RWPE2 (cell line): ENCODE data around the gene RIOK3.

Experiments used
- ATAC-seq: fragments of 200-7000 bp; cut with Tn5 transposase; 3 replicates; pipeline ENCODE4 v1.9.1; 2021; ENCODE audit warnings: low read depth
- DNase-seq: peaks from one replicate; pipeline ENCODE4 v3.0.0-alpha.2; 2020; ENCODE audit warnings: low spot score
- H3K27ac ChIP-seq: fragments of 450-650 bp; 2 replicates; pipeline ENCODE4 v1.5.1; 2017; ENCODE audit warnings: mild to moderate bottlenecking; ENCODE audit not compliant: poor library complexity, severe bottlenecking
- H3K27me3 ChIP-seq: fragments of 250-450 bp; sonication (Bioruptor Pico); 2 replicates; pipeline ENCODE4 v1.5.1; 2021; ENCODE audit warnings: mild to moderate bottlenecking, moderate library complexity; ENCODE audit not compliant: insufficient read depth, poor library complexity, severe bottlenecking
- H3K36me3 ChIP-seq: fragments of 250-450 bp; sonication (Bioruptor Pico); 2 replicates; pipeline ENCODE4 v1.5.1; 2020; ENCODE audit warnings: low read depth, mild to moderate bottlenecking, moderate library complexity
- H3K4me1 ChIP-seq: fragments of 250-450 bp; sonication (Bioruptor Pico); 2 replicates; pipeline ENCODE4 v1.5.1; 2021; ENCODE audit warnings: mild to moderate bottlenecking, moderate library complexity; ENCODE audit not compliant: insufficient read depth, poor library complexity, severe bottlenecking
- H3K4me3 ChIP-seq: fragments of 250-450 bp; sonication (Bioruptor Pico); 2 replicates; pipeline ENCODE4 v1.5.1; 2021; ENCODE audit warnings: mild to moderate bottlenecking, moderate library complexity; ENCODE audit not compliant: severe bottlenecking
- H3K9me3 ChIP-seq: fragments of 250-450 bp; sonication (Bioruptor Pico); 2 replicates; pipeline ENCODE4 v1.5.1; 2021; ENCODE audit warnings: mild to moderate bottlenecking, moderate library complexity; ENCODE audit not compliant: severe bottlenecking
- TF ChIP-seq, protein P1 (sequence below): fragments of 450-650 bp; IDR thresholded peaks from one replicate; pipeline ENCODE4 v1.5.1; 2017; ENCODE audit warnings: mild to moderate bottlenecking, moderate library complexity; ENCODE audit not compliant: poor library complexity, severe bottlenecking

The RIOK3 gene, protein sequence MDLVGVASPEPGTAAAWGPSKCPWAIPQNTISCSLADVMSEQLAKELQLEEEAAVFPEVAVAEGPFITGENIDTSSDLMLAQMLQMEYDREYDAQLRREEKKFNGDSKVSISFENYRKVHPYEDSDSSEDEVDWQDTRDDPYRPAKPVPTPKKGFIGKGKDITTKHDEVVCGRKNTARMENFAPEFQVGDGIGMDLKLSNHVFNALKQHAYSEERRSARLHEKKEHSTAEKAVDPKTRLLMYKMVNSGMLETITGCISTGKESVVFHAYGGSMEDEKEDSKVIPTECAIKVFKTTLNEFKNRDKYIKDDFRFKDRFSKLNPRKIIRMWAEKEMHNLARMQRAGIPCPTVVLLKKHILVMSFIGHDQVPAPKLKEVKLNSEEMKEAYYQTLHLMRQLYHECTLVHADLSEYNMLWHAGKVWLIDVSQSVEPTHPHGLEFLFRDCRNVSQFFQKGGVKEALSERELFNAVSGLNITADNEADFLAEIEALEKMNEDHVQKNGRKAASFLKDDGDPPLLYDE

DNA sequence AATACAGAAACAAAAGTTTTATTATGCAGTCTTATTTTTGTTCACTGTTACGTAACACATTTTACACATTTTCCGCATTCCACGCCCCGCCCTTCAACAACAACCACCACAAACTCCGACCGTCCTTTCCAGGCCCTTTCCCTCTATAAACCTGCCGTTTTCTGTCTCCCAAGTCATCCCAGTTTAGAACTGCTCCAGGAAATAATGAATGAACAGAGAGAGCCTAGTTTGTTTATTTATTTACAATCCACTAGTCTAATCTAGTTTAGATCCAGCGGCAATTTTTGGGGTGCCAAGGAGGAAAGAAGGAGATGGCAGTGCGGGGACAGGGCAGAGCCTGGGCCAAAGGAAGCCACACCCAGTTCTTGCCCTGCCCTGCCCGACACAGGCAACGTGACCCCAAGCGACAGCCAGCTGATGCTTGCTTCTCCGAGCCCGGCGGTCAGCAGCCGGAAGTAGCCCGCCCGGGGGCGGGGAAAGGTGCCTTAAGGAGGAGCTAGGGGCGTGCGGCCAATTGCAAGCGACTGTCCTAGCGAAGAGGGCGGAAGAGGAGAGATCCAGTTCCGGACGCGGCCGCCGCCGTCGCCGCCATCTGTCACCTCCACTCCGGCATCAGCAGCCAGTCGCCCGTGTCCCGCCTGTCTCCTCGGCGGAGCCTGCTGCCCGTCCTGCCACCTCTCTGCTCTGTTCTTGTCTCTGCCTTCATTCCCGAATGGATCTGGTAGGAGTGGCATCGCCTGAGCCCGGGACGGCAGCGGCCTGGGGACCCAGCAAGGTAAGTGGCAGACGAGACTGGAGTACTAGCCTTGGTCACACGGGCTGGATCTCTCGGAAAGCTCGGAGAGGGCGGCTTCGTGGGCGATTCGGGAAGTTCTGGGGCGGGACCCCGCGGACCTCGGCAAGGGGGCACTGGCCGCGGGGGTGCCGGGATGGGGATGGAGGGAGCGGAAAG lies at the start of gene RIOK3:
TSS of gene RIOK3 (plus strand) at position 560 of the 952 bp plus-strand sequence. CDS start at position 713, 153 bp downstream.
- no peaks in the 10 kb centered on the region for H3K27me3 ChIP-seq
- H3K36me3 ChIP-seq: peaks cover 36% of the 10 kb centered on the region
- H3K9me3 ChIP-seq: no peaks in the 10 kb centered on the region
- DNase-seq (peak; percentile 95), ATAC-seq (peak; percentile 92)
- peaks cover 22% of the 10 kb centered on the region for H3K4me1 ChIP-seq
- peak within 1 kb of the TSS; percentile 93 for H3K27ac ChIP-seq
- peak within 1 kb of the TSS; percentile 91 for H3K4me3 ChIP-seq
- TF ChIP-seq, protein P1, sequence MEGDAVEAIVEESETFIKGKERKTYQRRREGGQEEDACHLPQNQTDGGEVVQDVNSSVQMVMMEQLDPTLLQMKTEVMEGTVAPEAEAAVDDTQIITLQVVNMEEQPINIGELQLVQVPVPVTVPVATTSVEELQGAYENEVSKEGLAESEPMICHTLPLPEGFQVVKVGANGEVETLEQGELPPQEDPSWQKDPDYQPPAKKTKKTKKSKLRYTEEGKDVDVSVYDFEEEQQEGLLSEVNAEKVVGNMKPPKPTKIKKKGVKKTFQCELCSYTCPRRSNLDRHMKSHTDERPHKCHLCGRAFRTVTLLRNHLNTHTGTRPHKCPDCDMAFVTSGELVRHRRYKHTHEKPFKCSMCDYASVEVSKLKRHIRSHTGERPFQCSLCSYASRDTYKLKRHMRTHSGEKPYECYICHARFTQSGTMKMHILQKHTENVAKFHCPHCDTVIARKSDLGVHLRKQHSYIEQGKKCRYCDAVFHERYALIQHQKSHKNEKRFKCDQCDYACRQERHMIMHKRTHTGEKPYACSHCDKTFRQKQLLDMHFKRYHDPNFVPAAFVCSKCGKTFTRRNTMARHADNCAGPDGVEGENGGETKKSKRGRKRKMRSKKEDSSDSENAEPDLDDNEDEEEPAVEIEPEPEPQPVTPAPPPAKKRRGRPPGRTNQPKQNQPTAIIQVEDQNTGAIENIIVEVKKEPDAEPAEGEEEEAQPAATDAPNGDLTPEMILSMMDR: no peak

DNA sequence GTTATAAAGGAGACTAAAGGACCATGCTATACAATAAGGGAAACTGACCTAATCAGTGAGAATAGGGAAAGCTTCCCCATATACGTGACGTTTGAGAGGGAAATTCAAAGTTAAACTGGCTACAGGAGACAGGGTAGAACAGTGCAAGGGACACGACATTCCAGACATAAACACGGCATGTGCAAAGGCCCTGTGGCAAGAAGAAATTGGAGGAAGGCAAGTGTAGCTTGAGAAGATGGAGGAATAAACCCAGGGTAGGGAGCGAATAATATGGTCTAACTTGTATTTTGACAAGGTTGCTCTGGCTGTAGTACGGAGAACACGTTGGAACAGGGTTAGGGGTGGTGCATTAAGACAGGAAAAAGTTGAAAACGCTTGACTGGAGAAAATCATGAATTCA lies 49.8 kb upstream of the RIOK3 start:
- no peaks in the 10 kb centered on the region for H3K9me3 ChIP-seq
- DNase-seq (no peak), ATAC-seq (no peak)
- H3K4me3 ChIP-seq: no peak overlapping the region
- H3K36me3 ChIP-seq: no peaks in the 10 kb centered on the region
- H3K27ac ChIP-seq: no peak overlapping the region
- TF ChIP-seq, protein P1: no peak
- H3K4me1 ChIP-seq: peaks cover 5% of the 10 kb centered on the region
- H3K27me3 ChIP-seq: no peaks in the 10 kb centered on the region

DNA sequence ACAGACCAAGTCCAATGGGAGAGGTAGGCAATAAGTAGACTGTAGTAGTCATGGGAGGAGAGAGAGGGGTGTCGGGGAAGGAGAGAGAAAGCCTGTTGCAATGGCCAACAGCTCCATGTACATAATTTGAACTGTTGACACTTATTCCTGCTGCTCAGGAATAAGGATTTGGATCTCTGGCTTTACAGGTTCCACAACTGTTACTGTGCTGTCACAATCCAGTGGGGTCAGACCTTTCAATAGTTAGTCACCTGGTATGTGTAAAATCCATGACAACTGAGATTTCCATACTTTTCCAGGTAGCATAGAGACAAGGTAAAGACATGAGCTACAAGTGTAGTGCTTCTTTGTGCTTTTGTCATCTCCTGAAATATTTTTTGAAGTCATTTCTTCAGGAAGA lies 47.5 kb upstream of the RIOK3 start:
- no peaks in the 10 kb centered on the region for H3K27me3 ChIP-seq
- H3K4me1 ChIP-seq: peaks cover 5% of the 10 kb centered on the region
- no peaks in the 10 kb centered on the region for H3K36me3 ChIP-seq
- ATAC-seq: no peak
- TF ChIP-seq, protein P1: no peak
- no peak overlapping the region for H3K4me3 ChIP-seq
- no peak overlapping the region for H3K27ac ChIP-seq
- H3K9me3 ChIP-seq: no peaks in the 10 kb centered on the region
- no peak for DNase-seq

DNA sequence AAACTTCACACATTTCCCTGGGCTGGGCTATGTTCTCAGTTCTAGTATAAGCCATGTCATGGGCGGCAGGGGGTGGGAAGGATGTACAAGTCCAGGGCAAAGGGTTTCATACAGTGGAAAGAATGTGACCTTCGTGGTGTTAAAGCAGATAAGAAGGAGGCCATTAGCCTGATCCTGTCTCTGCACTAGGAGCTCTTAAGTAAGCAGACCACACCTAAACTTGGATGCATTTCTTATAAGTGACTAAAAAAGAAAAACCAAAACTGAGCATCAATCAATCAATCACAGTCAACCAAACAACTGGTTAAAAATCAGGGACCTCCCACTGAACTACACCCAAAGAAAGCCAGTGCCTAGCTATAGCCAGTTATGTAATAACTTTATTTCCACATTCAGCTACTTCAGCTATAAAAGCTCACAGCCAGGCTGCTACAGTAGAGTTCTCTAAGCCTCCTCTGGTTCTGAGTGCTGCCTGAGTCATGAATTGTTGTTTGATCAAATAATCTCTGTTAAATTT lies 46.8 kb upstream of the RIOK3 start:
- peak; percentile 70 for ATAC-seq
- Histone ChIP-seq H3K36me3 (no peaks in the 10 kb centered on the region), H3K9me3 (no peaks in the 10 kb centered on the region), H3K4me1 (peaks cover 5% of the 10 kb centered on the region), H3K4me3 (no peak overlapping the region), H3K27me3 (no peaks in the 10 kb centered on the region), H3K27ac (no peak overlapping the region)
- DNase-seq: no peak
- TF ChIP-seq, protein P1: no peak
